Transverse colon (tissue), 4 donors: ENCODE results near the gene KANK4.

Experiments used
- EP300 ChIP-seq: sonication (generic); formaldehyde crosslinking; IDR thresholded peaks from one replicate; pipeline ENCODE4 v1.6.1; 2017; ENCODE audit warnings: antibody characterized with exemption, low read depth
- POLR2AphosphoS5 ChIP-seq, 3 donors: sonication (generic); formaldehyde crosslinking; IDR thresholded peaks; one replicate each; pipeline ENCODE4 v1.6.1; 2016; ENCODE audit warnings: antibody characterized with exemption in 3 of 3
- TF ChIP-seq, protein P1 (sequence below), 5 experiments: fragments of 200-600 bp in 3 of 5; fragments of 450-650 bp in 2 of 5; sonication (generic) in 3 of 5; IDR thresholded peaks; 1 replicate in 2 of 5; 2 replicates in 3 of 5; pipeline ENCODE4 v1.5.1; 2016 to 2017; ENCODE audit warnings: antibody characterized with exemption in 5 of 5, inconsistent platforms in 3 of 5, mild to moderate bottlenecking in 2 of 5, moderate library complexity in 1 of 5

DNA sequence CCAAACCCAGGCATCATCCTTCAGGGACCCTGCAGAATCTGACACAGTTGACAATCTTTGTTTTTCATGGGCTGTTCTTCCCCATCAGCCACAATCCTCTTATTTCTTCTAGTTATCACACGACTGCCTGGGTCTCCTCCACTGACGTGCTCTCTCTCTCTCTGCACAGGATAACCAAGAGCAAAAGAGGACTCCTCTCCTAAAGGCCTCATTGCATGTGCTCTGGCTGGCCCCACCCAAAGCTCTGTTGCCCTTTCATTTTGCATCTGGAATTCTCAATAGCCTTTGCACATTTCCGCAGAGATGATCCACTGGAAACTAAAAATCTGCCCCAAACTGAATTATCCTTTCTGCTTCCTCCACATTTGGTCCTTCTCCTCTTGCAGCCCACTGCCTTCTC, 58.5 kb downstream of the KANK4 start:
- no peak for TF ChIP-seq EP300
- TF ChIP-seq, protein P1, sequence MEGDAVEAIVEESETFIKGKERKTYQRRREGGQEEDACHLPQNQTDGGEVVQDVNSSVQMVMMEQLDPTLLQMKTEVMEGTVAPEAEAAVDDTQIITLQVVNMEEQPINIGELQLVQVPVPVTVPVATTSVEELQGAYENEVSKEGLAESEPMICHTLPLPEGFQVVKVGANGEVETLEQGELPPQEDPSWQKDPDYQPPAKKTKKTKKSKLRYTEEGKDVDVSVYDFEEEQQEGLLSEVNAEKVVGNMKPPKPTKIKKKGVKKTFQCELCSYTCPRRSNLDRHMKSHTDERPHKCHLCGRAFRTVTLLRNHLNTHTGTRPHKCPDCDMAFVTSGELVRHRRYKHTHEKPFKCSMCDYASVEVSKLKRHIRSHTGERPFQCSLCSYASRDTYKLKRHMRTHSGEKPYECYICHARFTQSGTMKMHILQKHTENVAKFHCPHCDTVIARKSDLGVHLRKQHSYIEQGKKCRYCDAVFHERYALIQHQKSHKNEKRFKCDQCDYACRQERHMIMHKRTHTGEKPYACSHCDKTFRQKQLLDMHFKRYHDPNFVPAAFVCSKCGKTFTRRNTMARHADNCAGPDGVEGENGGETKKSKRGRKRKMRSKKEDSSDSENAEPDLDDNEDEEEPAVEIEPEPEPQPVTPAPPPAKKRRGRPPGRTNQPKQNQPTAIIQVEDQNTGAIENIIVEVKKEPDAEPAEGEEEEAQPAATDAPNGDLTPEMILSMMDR (IDR thresholded peaks at IDR 0.05), result no peak
- TF ChIP-seq POLR2AphosphoS5 (IDR thresholded peaks at IDR 0.05), result no peak
